GM23248 (cell line): ENCODE results near the gene SGK1. TPM values are rescaled to one million over a fixed set of nuclear protein-coding genes. Genes with fewer than 3 reads are reported as not detected.
"Not testable (repeated sequence)": the region's sequence is repeated elsewhere in the genome, so short reads cannot be mapped to it uniquely, and the experiment has no call there.

Experiments
- DNase-seq: peaks from one replicate; pipeline ENCODE4 v3.0.0-alpha.2; 2015
- H2AFZ ChIP-seq: fragments of 200-600 bp; sonication (generic); 2 replicates; pipeline ENCODE4 v1.6.1; 2016; ENCODE audit warnings: antibody characterized with exemption
- H3F3A ChIP-seq: fragments of 200-600 bp; sonication (generic); 2 replicates; pipeline ENCODE4 v1.6.1; 2016; ENCODE audit warnings: mild to moderate bottlenecking, antibody characterized with exemption, mixed run types; ENCODE audit not compliant: insufficient read depth
- H3K27ac ChIP-seq: fragments of 200-600 bp; sonication (generic); 2 replicates; pipeline ENCODE4 v1.5.1; 2016; ENCODE audit warnings: mild to moderate bottlenecking
- H3K27me3 ChIP-seq: fragments of 200-600 bp; sonication (generic); replicated peaks from 2 replicates; pipeline ENCODE4 v1.6.1; 2016; ENCODE audit warnings: mild to moderate bottlenecking; ENCODE audit not compliant: insufficient read depth
- H3K36me3 ChIP-seq: fragments of 200-600 bp; sonication (generic); 2 replicates; pipeline ENCODE4 v1.6.1; 2016; ENCODE audit warnings: low read depth, mild to moderate bottlenecking
- H3K4me1 ChIP-seq: fragments of 200-600 bp; sonication (generic); 2 replicates; pipeline ENCODE4 v1.6.1; 2016; ENCODE audit warnings: mild to moderate bottlenecking; ENCODE audit not compliant: insufficient read depth
- H3K4me2 ChIP-seq: fragments of 200-600 bp; sonication (generic); one replicate; pipeline ENCODE4 v1.6.1; 2016; ENCODE audit warnings: mild to moderate bottlenecking; ENCODE audit not compliant: unreplicated experiment
- H3K4me3 ChIP-seq: fragments of 200-600 bp; sonication (generic); 2 replicates; pipeline ENCODE4 v1.5.1; 2016; ENCODE audit warnings: mild to moderate bottlenecking
- H3K79me2 ChIP-seq: fragments of 200-600 bp; sonication (generic); 2 replicates; pipeline ENCODE4 v1.6.1; 2016; ENCODE audit warnings: mild to moderate bottlenecking; ENCODE audit not compliant: insufficient read depth
- H3K9ac ChIP-seq: fragments of 200-600 bp; sonication (generic); 2 replicates; pipeline ENCODE4 v1.6.1; 2016; ENCODE audit warnings: mild to moderate bottlenecking
- H3K9me2 ChIP-seq: fragments of 200-600 bp; sonication (generic); 2 replicates; pipeline ENCODE4 v1.6.1; 2016; ENCODE audit warnings: mixed run types, mild to moderate bottlenecking, moderate library complexity; ENCODE audit not compliant: insufficient read depth
- H3K9me3 ChIP-seq: fragments of 200-600 bp; sonication (generic); one replicate; pipeline ENCODE4 v1.6.1; 2017; ENCODE audit warnings: low read depth
- H4K20me1 ChIP-seq: fragments of 200-600 bp; sonication (generic); 2 replicates; pipeline ENCODE4 v1.6.0; 2016; ENCODE audit not compliant: insufficient read depth
- EZH2 ChIP-seq: fragments of 200-600 bp; sonication (generic); IDR thresholded peaks from 2 replicates; pipeline ENCODE4 v1.6.1; 2018; ENCODE audit warnings: antibody characterized with exemption, mild to moderate bottlenecking; ENCODE audit not compliant: insufficient read depth, poor library complexity, severe bottlenecking
- EZH2phosphoT487 ChIP-seq: fragments of 200-600 bp; sonication (generic); IDR thresholded peaks from 2 replicates; pipeline ENCODE4 v1.6.1; 2018; ENCODE audit warnings: antibody characterized with exemption, moderate library complexity, mild to moderate bottlenecking, low read depth; ENCODE audit not compliant: insufficient read depth
- WGBS, 2 experiments: methylation state at CpG; one replicate each; pipeline ENCODE4 v1.1.6; 2015 to 2017; ENCODE audit warnings: low lambda C conversion rate in 2 of 2, low coverage in 1 of 2; ENCODE audit errors: missing lambda C conversion rate in 2 of 2; 5-methylcytosine and 5-hydroxymethylcytosine counted together
- in situ Hi-C: fragments of 300-500 bp; cut with MboI; formaldehyde crosslinking; loops from 2 replicates; pipeline ENCODE4 v1.15.0; 2020
- polyA plus RNA-seq: library from polyadenylated mRNA; unstranded; fragments of >200 nt; fragmentation: Nextera tagmentation; extraction: Ambion mirVana; gene quantifications from 2 replicates; pipeline ENCODE4 v1.2.1, GENCODE V29; 2016
- total RNA-seq: library from RNA; depleted of rRNA; stranded (reverse); fragments of >200 nt; shearing (Covaris generic); gene quantifications from 2 replicates; pipeline ENCODE4 v1.2.3, GENCODE V29; 2014

SGK1 gene
- total and polyA plus RNA-seq, 2 experiments from 2014 or later: 134 to 228 TPM

DNA sequence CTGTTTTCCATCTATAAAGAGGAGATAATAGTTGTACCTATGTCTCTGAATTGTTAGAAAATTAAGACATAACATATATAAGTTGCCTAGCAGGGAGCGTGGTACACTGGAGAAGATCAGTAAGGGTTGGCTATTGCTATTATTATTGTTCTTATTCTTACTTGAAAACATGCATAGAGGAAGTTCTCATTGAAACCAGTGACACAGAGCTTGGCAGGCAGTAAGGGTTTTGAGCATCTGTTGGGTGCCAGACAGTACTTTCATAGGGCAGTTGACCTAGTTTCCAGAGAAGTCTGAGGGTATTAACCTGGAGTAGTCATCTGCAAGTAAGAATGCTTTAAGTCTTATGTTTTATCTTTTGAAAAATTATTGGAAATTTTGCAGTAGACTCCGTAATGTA is 13.3 kb upstream of the SGK1 start:
- H3K9ac ChIP-seq: no peak overlapping the region
- in situ Hi-C loops: no loop called here

GRCh38 chr6:134330555-134330954 is 12.6 kb upstream of the SGK1 start:
- H3F3A ChIP-seq: no peaks in the 10 kb centered on the region
- H4K20me1 ChIP-seq: no peaks in the 10 kb centered on the region
- H3K27me3 ChIP-seq: no peaks in the 10 kb centered on the region
- in situ Hi-C loops: no loop called here
- H2AFZ ChIP-seq: no peak overlapping the region
- DNase-seq: no peak
- H3K4me2 ChIP-seq: no peak overlapping the region
- no peak overlapping the region for H3K4me3 ChIP-seq
- no peaks in the 10 kb centered on the region for H3K9me2 ChIP-seq
- no peaks in the 10 kb centered on the region for H3K9me3 ChIP-seq
- no peaks in the 10 kb centered on the region for H3K79me2 ChIP-seq
- H3K4me1 ChIP-seq: no peaks in the 10 kb centered on the region
- TF ChIP-seq EZH2 (no peak), EZH2phosphoT487 (no peak)
- 95 to 98% methylated on average over 1 of the region's 1 CpG for WGBS, 2 experiments
- no peak overlapping the region for H3K27ac ChIP-seq
- no peak overlapping the region for H3K9ac ChIP-seq
- no peaks in the 10 kb centered on the region for H3K36me3 ChIP-seq

More for the DNA sequence above, 13.3 kb upstream of the SGK1 start:
- Histone ChIP-seq H3F3A (no peaks in the 10 kb centered on the region), H3K4me1 (no peaks in the 10 kb centered on the region), H3K27me3 (no peaks in the 10 kb centered on the region), H2AFZ (no peak overlapping the region), H3K36me3 (no peaks in the 10 kb centered on the region), H3K4me3 (no peak overlapping the region), H3K9me3 (no peaks in the 10 kb centered on the region), H3K9me2 (no peaks in the 10 kb centered on the region), H3K4me2 (no peak overlapping the region), H4K20me1 (no peaks in the 10 kb centered on the region), H3K79me2 (no peaks in the 10 kb centered on the region), H3K27ac (no peak overlapping the region)
- 88 to 91% methylated on average over 2 of the region's 2 CpGs for WGBS, 2 experiments
- no peak for TF ChIP-seq EZH2phosphoT487
- TF ChIP-seq EZH2: no peak
- peak; percentile 41 for DNase-seq

- 88 to 95% methylated on average over 2 of the region's 2 CpGs for WGBS, 2 experiments
- Histone ChIP-seq H2AFZ (no peak overlapping the region), H3K9ac (no peak overlapping the region), H4K20me1 (no peaks in the 10 kb centered on the region), H3F3A (no peaks in the 10 kb centered on the region), H3K79me2 (no peaks in the 10 kb centered on the region), H3K9me2 (no peaks in the 10 kb centered on the region), H3K27me3 (no peaks in the 10 kb centered on the region), H3K4me2 (no peak overlapping the region), H3K9me3 (no peaks in the 10 kb centered on the region), H3K4me1 (no peaks in the 10 kb centered on the region), H3K4me3 (no peak overlapping the region), H3K36me3 (no peaks in the 10 kb centered on the region), H3K27ac (no peak overlapping the region)
- DNase-seq: no peak
- TF ChIP-seq EZH2: no peak
- TF ChIP-seq EZH2phosphoT487: no peak
- in situ Hi-C loops: no loop called here
Measured at GRCh38 chr6:134328792-134329191, 10.9 kb upstream of the SGK1 start.

DNA sequence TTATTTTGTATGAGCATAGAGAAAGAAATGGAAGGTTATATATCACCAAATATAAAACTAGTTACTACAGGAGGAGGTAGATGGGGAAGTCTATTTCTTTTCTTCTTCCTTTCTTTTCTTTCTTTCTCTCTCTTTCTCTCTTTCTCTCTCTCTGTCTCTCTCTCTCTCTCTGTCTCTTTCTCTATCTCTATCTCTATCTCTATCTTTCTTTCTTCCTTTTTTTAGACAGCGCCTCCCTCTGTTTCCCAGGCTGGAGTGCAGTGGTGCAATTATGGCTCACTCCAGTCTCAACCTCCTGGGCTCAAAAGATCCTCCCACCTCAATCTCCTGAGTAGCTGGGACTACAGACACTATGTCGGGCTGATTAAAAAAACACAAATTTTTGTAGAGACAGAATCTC is 10.2 kb upstream of the SGK1 start:
- no peak overlapping the region for H2AFZ ChIP-seq
- no peaks in the 10 kb centered on the region for H3K36me3 ChIP-seq
- no peaks in the 10 kb centered on the region for H3K4me1 ChIP-seq
- TF ChIP-seq EZH2: no peak
- TF ChIP-seq EZH2phosphoT487: no peak
- no peak overlapping the region for H3K4me3 ChIP-seq
- H3K9me3 ChIP-seq: no peaks in the 10 kb centered on the region
- no peaks in the 10 kb centered on the region for H3K27me3 ChIP-seq
- WGBS, 2 experiments: 87 to 92% methylated on average over 2 of the region's 2 CpGs
- no peak overlapping the region for H3K4me2 ChIP-seq
- DNase-seq: no peak
- no peaks in the 10 kb centered on the region for H3K9me2 ChIP-seq
- H3K27ac ChIP-seq: no peak overlapping the region
- no peaks in the 10 kb centered on the region for H4K20me1 ChIP-seq
- H3F3A ChIP-seq: no peaks in the 10 kb centered on the region
- H3K79me2 ChIP-seq: no peaks in the 10 kb centered on the region
- no peak overlapping the region for H3K9ac ChIP-seq
- in situ Hi-C loops: no loop called here

- in situ Hi-C loops: not testable (repeated sequence)
Measured at GRCh38 chr6:134326192-134326591, 8.3 kb upstream of the SGK1 start.

More at GRCh38 chr6:134326192-134326591, 8.3 kb upstream of the SGK1 start:
- not testable (repeated sequence) for H2AFZ ChIP-seq, H3K79me2 ChIP-seq, H3K27me3 ChIP-seq, H3K4me3 ChIP-seq, DNase-seq, H3K9ac ChIP-seq, H3K4me1 ChIP-seq, H4K20me1 ChIP-seq, H3F3A ChIP-seq, H3K27ac ChIP-seq, H3K4me2 ChIP-seq, H3K9me3 ChIP-seq, H3K36me3 ChIP-seq, H3K9me2 ChIP-seq
- 72 to 76% methylated on average over 4 of the region's 4 CpGs for WGBS, 2 experiments
